ENCODE measurements around the gene ZNF93.
"Not testable (repeated sequence)": the region's sequence is repeated elsewhere in the genome, so short reads cannot be mapped to it uniquely, and the experiment has no call there.

The ZNF93 gene

GRCh38 chr19:19873381-19873780 lies 27.4 kb upstream of the ZNF93 start:
- no peak overlapping the region for H3K4me3 ChIP-seq (replicated peaks; ENCODE audit: insufficient read depth, low read length)
- no peaks in the 10 kb centered on the region for H3K27me3 ChIP-seq (ENCODE audit: insufficient read depth, poor library complexity, severe bottlenecking)
- TF ChIP-seq GABPA (IDR thresholded peaks at IDR 0.05; ENCODE audit: low read depth): no peak
- TF ChIP-seq CTCF (IDR thresholded peaks at IDR 0.05; ENCODE audit: insufficient read depth, low read length): no peak
- TF ChIP-seq REST (IDR thresholded peaks at IDR 0.05; ENCODE audit: insufficient replicate concordance, low read depth): no peak
- TF ChIP-seq SPI1 (IDR thresholded peaks at IDR 0.05; ENCODE audit: borderline replicate concordance, low read depth): no peak
- no peak for TF ChIP-seq POLR2AphosphoS5 (IDR thresholded peaks at IDR 0.05; ENCODE audit: low read depth)
- H3K27ac ChIP-seq (replicated peaks): no peak overlapping the region
- no peak for DNase-seq (ENCODE audit: low read depth in 1 of 2, low spot score in 1 of 2)

- H3K27me3 ChIP-seq (ENCODE audit: insufficient read depth, poor library complexity, severe bottlenecking): no peaks in the 10 kb centered on the region
- H3K27ac ChIP-seq (replicated peaks): no peak overlapping the region
- no peak overlapping the region for H3K4me3 ChIP-seq (replicated peaks; ENCODE audit: insufficient read depth, low read length)
- TF ChIP-seq CTCF (IDR thresholded peaks at IDR 0.05; ENCODE audit: insufficient read depth, low read length) (no peak), GABPA (IDR thresholded peaks at IDR 0.05; ENCODE audit: low read depth) (no peak), POLR2AphosphoS5 (IDR thresholded peaks at IDR 0.05; ENCODE audit: low read depth) (no peak)
- no peak for DNase-seq (ENCODE audit: low read depth in 1 of 2, low spot score in 1 of 2)
Observed at GRCh38 chr19:19877724-19878123, 23.0 kb upstream of the ZNF93 start.

- H3K27me3 ChIP-seq (ENCODE audit: insufficient read depth, poor library complexity, severe bottlenecking): no peaks in the 10 kb centered on the region
- H3K4me3 ChIP-seq (replicated peaks; ENCODE audit: insufficient read depth, low read length): no peak overlapping the region
- no peak for DNase-seq (ENCODE audit: low read depth in 1 of 2, low spot score in 1 of 2)
- TF ChIP-seq SPI1 (IDR thresholded peaks at IDR 0.05; ENCODE audit: borderline replicate concordance, low read depth) (no peak), CTCF (IDR thresholded peaks at IDR 0.05; ENCODE audit: insufficient read depth, low read length) (no peak)
- no peak overlapping the region for H3K27ac ChIP-seq (replicated peaks)
Observed at GRCh38 chr19:19884583-19884982, 16.2 kb upstream of the ZNF93 start.

GRCh38 chr19:19892055-19892941 lies 8.4 kb upstream of the ZNF93 start:
- not testable (repeated sequence) for H3K4me3 ChIP-seq (replicated peaks; ENCODE audit: insufficient read depth, low read length); H3K27ac ChIP-seq (replicated peaks); DNase-seq (ENCODE audit: low read depth in 1 of 2, low spot score in 1 of 2); H3K27me3 ChIP-seq (ENCODE audit: insufficient read depth, poor library complexity, severe bottlenecking)

GRCh38 chr19:19900139-19900728 lies 512 bp upstream of the ZNF93 start:
- H3K27ac ChIP-seq (replicated peaks): peak overlapping the region; percentile 83
- no peak for TF ChIP-seq GABPA (IDR thresholded peaks at IDR 0.05; ENCODE audit: low read depth)
- TF ChIP-seq REST (IDR thresholded peaks at IDR 0.05; ENCODE audit: insufficient replicate concordance, low read depth): no peak
- TF ChIP-seq CTCF (IDR thresholded peaks at IDR 0.05; ENCODE audit: insufficient read depth, low read length): no peak
- TF ChIP-seq SPI1 (IDR thresholded peaks at IDR 0.05; ENCODE audit: borderline replicate concordance, low read depth): no peak
- no peak for TF ChIP-seq POLR2AphosphoS5 (IDR thresholded peaks at IDR 0.05; ENCODE audit: low read depth)
- peak in 1 of 2 experiments; percentile 13 for DNase-seq (ENCODE audit: low read depth in 1 of 2, low spot score in 1 of 2)

GRCh38 chr19:19907551-19907950 lies 6.8 kb downstream of the ZNF93 start:
- not testable (repeated sequence) for H3K4me3 ChIP-seq (replicated peaks; ENCODE audit: insufficient read depth, low read length); DNase-seq (ENCODE audit: low read depth in 1 of 2, low spot score in 1 of 2); H3K27ac ChIP-seq (replicated peaks); H3K27me3 ChIP-seq (ENCODE audit: insufficient read depth, poor library complexity, severe bottlenecking)

More at GRCh38 chr19:19900139-19900728, 512 bp upstream of the ZNF93 start:
- Histone ChIP-seq H3K27me3 (ENCODE audit: insufficient read depth, poor library complexity, severe bottlenecking) (no peaks in the 10 kb centered on the region), H3K4me3 (replicated peaks; ENCODE audit: insufficient read depth, low read length) (no peak overlapping the region)

All from HL-60 (cell line).